ENCODE measurements around the gene GRIP1. TPM values are rescaled to one million over a fixed set of nuclear protein-coding genes. Genes with fewer than 3 reads are reported as not detected.

The GRIP1 gene
- total RNA-seq, 1 experiment from 2014 or later = 22.5 TPM

DNA sequence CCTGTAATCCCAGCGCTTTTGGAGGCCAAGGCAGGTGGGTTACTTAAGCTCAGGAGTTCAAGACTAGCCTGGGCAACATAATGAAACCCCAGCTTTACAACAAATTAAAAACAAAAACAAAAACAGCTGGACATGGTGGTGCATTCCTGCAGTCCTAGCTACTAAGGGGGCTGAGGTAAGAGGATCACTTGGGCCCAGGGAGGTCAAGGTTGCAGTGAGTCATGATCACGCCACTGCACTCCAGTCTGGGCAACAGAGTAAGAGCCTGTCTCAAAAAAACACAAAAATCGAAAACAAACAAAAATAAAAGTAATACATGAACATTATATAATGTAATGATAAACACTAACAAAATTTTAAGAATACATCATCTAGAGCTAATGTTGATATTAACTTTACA, 46.2 kb upstream of the GRIP1 start:
- Mint-ChIP-seq H3K4me1 (no peaks in the 10 kb centered on the region), H3K36me3 (no peaks in the 10 kb centered on the region), H3K27ac (no peak overlapping the region), H3K27me3 (ENCODE audit: low read depth) (no peaks in the 10 kb centered on the region), H3K9me3 (no peaks in the 10 kb centered on the region), H3K4me3 (no peak overlapping the region)
- POLR2A ChIA-PET = interaction anchor here (0.5 kb wide), 1 partner anchor 423 kb away, joined by 3 read pairs; the partner anchor contains the start of gene HELB
- TF ChIP-seq GTF2I (CRISPR knock-in tag; conservative IDR thresholded peaks at IDR 0.05) (no peak), ZNF396 (CRISPR knock-in tag; IDR thresholded peaks at IDR 0.05; ENCODE audit: borderline replicate concordance) (no peak), TP53 (CRISPR knock-in tag; IDR thresholded peaks at IDR 0.05) (no peak), ZNF423 (CRISPR knock-in tag; IDR thresholded peaks at IDR 0.05) (no peak), RORB (CRISPR knock-in tag; IDR thresholded peaks at IDR 0.05) (no peak), USF1 (CRISPR knock-in tag; IDR thresholded peaks at IDR 0.05) (no peak)
- CTCF ChIA-PET = no interaction called here
- DNase-seq (ENCODE audit: low spot score) = no peak
- ATAC-seq = no peak

GRCh38 chr12:66724616-66725015, 45.7 kb upstream of the GRIP1 start:
- DNase-seq (ENCODE audit: low spot score) (no peak), ATAC-seq (no peak)
- H3K27me3 Mint-ChIP-seq (ENCODE audit: low read depth) = no peaks in the 10 kb centered on the region
- no peaks in the 10 kb centered on the region for H3K36me3 Mint-ChIP-seq
- TF ChIP-seq, protein P1, sequence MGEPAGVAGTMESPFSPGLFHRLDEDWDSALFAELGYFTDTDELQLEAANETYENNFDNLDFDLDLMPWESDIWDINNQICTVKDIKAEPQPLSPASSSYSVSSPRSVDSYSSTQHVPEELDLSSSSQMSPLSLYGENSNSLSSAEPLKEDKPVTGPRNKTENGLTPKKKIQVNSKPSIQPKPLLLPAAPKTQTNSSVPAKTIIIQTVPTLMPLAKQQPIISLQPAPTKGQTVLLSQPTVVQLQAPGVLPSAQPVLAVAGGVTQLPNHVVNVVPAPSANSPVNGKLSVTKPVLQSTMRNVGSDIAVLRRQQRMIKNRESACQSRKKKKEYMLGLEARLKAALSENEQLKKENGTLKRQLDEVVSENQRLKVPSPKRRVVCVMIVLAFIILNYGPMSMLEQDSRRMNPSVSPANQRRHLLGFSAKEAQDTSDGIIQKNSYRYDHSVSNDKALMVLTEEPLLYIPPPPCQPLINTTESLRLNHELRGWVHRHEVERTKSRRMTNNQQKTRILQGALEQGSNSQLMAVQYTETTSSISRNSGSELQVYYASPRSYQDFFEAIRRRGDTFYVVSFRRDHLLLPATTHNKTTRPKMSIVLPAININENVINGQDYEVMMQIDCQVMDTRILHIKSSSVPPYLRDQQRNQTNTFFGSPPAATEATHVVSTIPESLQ (CRISPR knock-in tag; IDR thresholded peaks at IDR 0.05) = no peak
- TF ChIP-seq ETV6 (CRISPR knock-in tag; IDR thresholded peaks at IDR 0.05) = no peak
- CTCF ChIA-PET = no interaction called here
- POLR2A ChIA-PET = no interaction called here
- H3K4me1 Mint-ChIP-seq = no peaks in the 10 kb centered on the region
- no peak overlapping the region for H3K4me3 Mint-ChIP-seq
- H3K9me3 Mint-ChIP-seq = no peaks in the 10 kb centered on the region
- H3K27ac Mint-ChIP-seq = no peak overlapping the region

- Mint-ChIP-seq H3K27me3 (ENCODE audit: low read depth) (no peaks in the 10 kb centered on the region), H3K4me1 (no peaks in the 10 kb centered on the region), H3K4me3 (no peak overlapping the region), H3K27ac (no peak overlapping the region), H3K9me3 (no peaks in the 10 kb centered on the region), H3K36me3 (no peaks in the 10 kb centered on the region)
- no peak for ATAC-seq
- POLR2A ChIA-PET = no interaction called here
- CTCF ChIA-PET = no interaction called here
- no peak for DNase-seq (ENCODE audit: low spot score)
- TF ChIP-seq ZNF138 (CRISPR knock-in tag; conservative IDR thresholded peaks at IDR 0.05) = no peak
- TF ChIP-seq, protein P2, sequence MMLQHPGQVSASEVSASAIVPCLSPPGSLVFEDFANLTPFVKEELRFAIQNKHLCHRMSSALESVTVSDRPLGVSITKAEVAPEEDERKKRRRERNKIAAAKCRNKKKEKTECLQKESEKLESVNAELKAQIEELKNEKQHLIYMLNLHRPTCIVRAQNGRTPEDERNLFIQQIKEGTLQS (CRISPR knock-in tag; conservative IDR thresholded peaks at IDR 0.05) = no peak
- no peak for TF ChIP-seq CDX4 (CRISPR knock-in tag; IDR thresholded peaks at IDR 0.05; ENCODE audit: borderline replicate concordance)
- no peak for TF ChIP-seq IRF2 (CRISPR knock-in tag; IDR thresholded peaks at IDR 0.05; ENCODE audit: borderline replicate concordance, low read depth)
- no peak for TF ChIP-seq CREM (CRISPR knock-in tag; IDR thresholded peaks at IDR 0.05)
- no peak for TF ChIP-seq ZNF263 (CRISPR knock-in tag; IDR thresholded peaks at IDR 0.05; ENCODE audit: low read depth)
- TF ChIP-seq ETV6 (CRISPR knock-in tag; IDR thresholded peaks at IDR 0.05) = no peak
- TF ChIP-seq, protein P3, sequence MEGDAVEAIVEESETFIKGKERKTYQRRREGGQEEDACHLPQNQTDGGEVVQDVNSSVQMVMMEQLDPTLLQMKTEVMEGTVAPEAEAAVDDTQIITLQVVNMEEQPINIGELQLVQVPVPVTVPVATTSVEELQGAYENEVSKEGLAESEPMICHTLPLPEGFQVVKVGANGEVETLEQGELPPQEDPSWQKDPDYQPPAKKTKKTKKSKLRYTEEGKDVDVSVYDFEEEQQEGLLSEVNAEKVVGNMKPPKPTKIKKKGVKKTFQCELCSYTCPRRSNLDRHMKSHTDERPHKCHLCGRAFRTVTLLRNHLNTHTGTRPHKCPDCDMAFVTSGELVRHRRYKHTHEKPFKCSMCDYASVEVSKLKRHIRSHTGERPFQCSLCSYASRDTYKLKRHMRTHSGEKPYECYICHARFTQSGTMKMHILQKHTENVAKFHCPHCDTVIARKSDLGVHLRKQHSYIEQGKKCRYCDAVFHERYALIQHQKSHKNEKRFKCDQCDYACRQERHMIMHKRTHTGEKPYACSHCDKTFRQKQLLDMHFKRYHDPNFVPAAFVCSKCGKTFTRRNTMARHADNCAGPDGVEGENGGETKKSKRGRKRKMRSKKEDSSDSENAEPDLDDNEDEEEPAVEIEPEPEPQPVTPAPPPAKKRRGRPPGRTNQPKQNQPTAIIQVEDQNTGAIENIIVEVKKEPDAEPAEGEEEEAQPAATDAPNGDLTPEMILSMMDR (IDR thresholded peaks at IDR 0.05) = no peak
- no peak for TF ChIP-seq ZNF317 (CRISPR knock-in tag; IDR thresholded peaks at IDR 0.05; ENCODE audit: borderline replicate concordance, low read depth)
- no peak for TF ChIP-seq ARID4B (CRISPR knock-in tag; IDR thresholded peaks at IDR 0.05; ENCODE audit: borderline replicate concordance)
- TF ChIP-seq CREB1 (CRISPR knock-in tag; IDR thresholded peaks at IDR 0.05) = no peak
- no peak for TF ChIP-seq FOXP1 (CRISPR knock-in tag; IDR thresholded peaks at IDR 0.05; ENCODE audit: borderline replicate concordance)
- TF ChIP-seq E2F4 (CRISPR knock-in tag; IDR thresholded peaks at IDR 0.05; ENCODE audit: borderline replicate concordance, low read depth) = no peak
Measured at GRCh38 chr12:66724026-66724425, 45.1 kb upstream of the GRIP1 start.

Data from WTC11 (cell line).